Measurements from ENCODE around the gene TOB1. TPM values are rescaled to one million over a fixed set of nuclear protein-coding genes. Genes with fewer than 3 reads are reported as not detected.
A peak's percentile ranks its signal among the peaks of the same experiment; 100 is the strongest.

The TOB1 gene
- total and polyA plus RNA-seq, 9 of the 15 experiments (the other 6 are each of a cell fraction or from before 2014, with no cell fraction given) = 4.8 to 63.7 (median 13.2) TPM

- POLR2A ChIA-PET = interaction anchor here (0.6 to 1.7 kb wide), 5 partner anchors 12 to 117 kb away, joined by 3 to 5 read pairs (median 4); partner anchors contain the start of gene TOB1
- DNase-seq (ENCODE audit: extremely low read depth in 1 of 4, low spot score in 3 of 4) (no peak), ATAC-seq (no peak), FAIRE-seq (no peak)
- no peaks in the 10 kb centered on the region for H3K9me3 ChIP-seq (replicated peaks; ENCODE audit: control insufficient read depth, insufficient read depth, low read depth, low read length)
- H3K27me3 ChIP-seq (ENCODE audit: control insufficient read depth in 2 of 2, insufficient read depth in 2 of 2, low read length in 2 of 2) = peaks cover 0 to 20% of the 10 kb centered on the region in 2 experiments; a peak in 3 of 5 replicates
- H4K20me1 ChIP-seq (replicated peaks; ENCODE audit: control insufficient read depth, insufficient read depth, low read length) = no peaks in the 10 kb centered on the region; the same call in 1 of the 2 replicates
- no peaks in the 10 kb centered on the region for H3K36me3 ChIP-seq (ENCODE audit: control insufficient read depth, insufficient read depth, low read length)
- in situ Hi-C loops (cut with MboI) = loop anchor here (5.0 kb wide), 1 partner anchor 286 kb away; the partner anchor contains the start of gene SPATA20
- H3K9ac ChIP-seq (ENCODE audit: insufficient read depth in 1 of 2, low read depth in 2 of 2, low read length in 2 of 2) = peak overlapping the region in 1 of 2 experiments; percentile 70; a peak in 2 of 4 replicates
- H3K79me2 ChIP-seq (ENCODE audit: control insufficient read depth, insufficient read depth, low read length) = no peaks in the 10 kb centered on the region
- H3K4me3 ChIP-seq = no peak overlapping the region
- no peak overlapping the region for H3K4me2 ChIP-seq (ENCODE audit: insufficient read depth, low read length)
- peaks cover 18 to 54% of the 10 kb centered on the region in 2 experiments for H3K4me1 ChIP-seq (replicated peaks in 1 of 2; ENCODE audit: control insufficient read depth in 2 of 2, insufficient read depth in 2 of 2, low read length in 2 of 2)
- H2AFZ ChIP-seq (ENCODE audit: low read depth, low read length) = peak overlapping the region; percentile 10; the same call in 1 of the 2 replicates
- BruUV-seq (replicated peaks) = no TSS peak
- CTCF ChIA-PET (ENCODE audit: low intra/inter-chr PET ratio) = no interaction called here
- WGBS (ENCODE audit: insufficient coverage, low coverage, missing lambda C conversion rate) = 56% methylated on average over 9 of the region's 13 CpGs
- TF ChIP-seq ZNF444 (CRISPR knock-in tag; IDR thresholded peaks at IDR 0.05) = no peak
- TF ChIP-seq SMAD2 (IDR thresholded peaks at IDR 0.05; ENCODE audit: low read depth, low read length) = no peak
- TF ChIP-seq GABPA (tag; conservative IDR thresholded peaks at IDR 0.05; ENCODE audit: low read depth) = no peak
- no peak for TF ChIP-seq ZNF324 (CRISPR knock-in tag; IDR thresholded peaks at IDR 0.05)
- no peak for TF ChIP-seq THRAP3 (IDR thresholded peaks at IDR 0.05; ENCODE audit: borderline replicate concordance)
- TF ChIP-seq CAMTA2 (CRISPR knock-in tag; conservative IDR thresholded peaks at IDR 0.05) = no peak
- TF ChIP-seq SNRNP70 (optimal IDR thresholded peaks at IDR 0.05; ENCODE audit: low read depth, low read length) = no peak
- TF ChIP-seq FOXP4 (CRISPR knock-in tag; IDR thresholded peaks at IDR 0.05; ENCODE audit: borderline replicate concordance) = no peak
- no peak for TF ChIP-seq CREB1 (IDR thresholded peaks at IDR 0.05)
- TF ChIP-seq CREB1 (CRISPR knock-in tag; IDR thresholded peaks at IDR 0.05) = no peak
- no peak for TF ChIP-seq ZNF717 (CRISPR knock-in tag; IDR thresholded peaks at IDR 0.05)
- no peak for TF ChIP-seq TCF7L2 (IDR thresholded peaks at IDR 0.05; ENCODE audit: low read depth, low read length)
- no peak for TF ChIP-seq MBD2 (IDR thresholded peaks at IDR 0.05; ENCODE audit: borderline replicate concordance, low read depth)
- no peak for TF ChIP-seq ARID1B (IDR thresholded peaks at IDR 0.05)
- TF ChIP-seq ZNF77 (CRISPR knock-in tag; IDR thresholded peaks at IDR 0.05) = no peak
- no peak for TF ChIP-seq EZH2 (IDR thresholded peaks at IDR 0.05; ENCODE audit: borderline replicate concordance, low read depth, low read length)
- no peak for TF ChIP-seq U2AF2 (optimal IDR thresholded peaks at IDR 0.05; ENCODE audit: low read depth, low read length)
- TF ChIP-seq PHF21A (IDR thresholded peaks at IDR 0.05; ENCODE audit: borderline replicate concordance, low read depth) = no peak
- no peak for TF ChIP-seq ZNF12 (CRISPR knock-in tag; IDR thresholded peaks at IDR 0.05)
- TF ChIP-seq ZNF175 (CRISPR knock-in tag; IDR thresholded peaks at IDR 0.05; ENCODE audit: low read depth) = no peak
- intact Hi-C loops (cut with micrococcal nuclease) = no loop called here
- no peak overlapping the region for H3K27ac ChIP-seq (ENCODE audit: extremely low read depth, low read depth, low read length)
- H3K9me1 ChIP-seq (ENCODE audit: control insufficient read depth, insufficient read depth, low read length) = no peaks in the 10 kb centered on the region
Measured at GRCh38 chr17:50832864-50833381, 33.2 kb downstream of the TOB1 start.

Measured in K562 (cell line).